Adipocyte (in vitro differentiated cells): ENCODE measurements around the gene ARFGEF3.
"Not testable (repeated sequence)": the region's sequence is repeated elsewhere in the genome, so short reads cannot be mapped to it uniquely, and the experiment has no call there.

Experiments
- DNase-seq: peaks from one replicate; pipeline ENCODE4 v3.0.0-alpha.2; 2015; ENCODE audit warnings: low read depth
- H3K27me3 ChIP-seq: replicated peaks from 2 replicates; pipeline ENCODE4 v1.7.0; 2013; ENCODE audit warnings: mild to moderate bottlenecking, low read length, moderate library complexity; ENCODE audit not compliant: control insufficient read depth, insufficient read depth
- H3K36me3 ChIP-seq: 2 replicates; pipeline ENCODE4 v1.7.0; 2013; ENCODE audit warnings: low read length, mild to moderate bottlenecking, moderate library complexity; ENCODE audit not compliant: control insufficient read depth, insufficient read depth, severe bottlenecking
- H3K4me1 ChIP-seq: 2 replicates; pipeline ENCODE4 v1.7.0; 2013; ENCODE audit warnings: mild to moderate bottlenecking, low read length, moderate library complexity; ENCODE audit not compliant: control insufficient read depth, insufficient read depth
- H3K4me3 ChIP-seq: 2 replicates; pipeline ENCODE4 v1.7.0; 2013; ENCODE audit warnings: mild to moderate bottlenecking, low read length, moderate library complexity
- H3K9ac ChIP-seq: 2 replicates; pipeline ENCODE4 v1.7.0; 2013; ENCODE audit warnings: mild to moderate bottlenecking, low read length, moderate library complexity
- H3K9me3 ChIP-seq: 2 replicates; pipeline ENCODE4 v1.7.0; 2013; ENCODE audit warnings: mild to moderate bottlenecking, low read length, moderate library complexity; ENCODE audit not compliant: control insufficient read depth

Gene ARFGEF3, protein sequence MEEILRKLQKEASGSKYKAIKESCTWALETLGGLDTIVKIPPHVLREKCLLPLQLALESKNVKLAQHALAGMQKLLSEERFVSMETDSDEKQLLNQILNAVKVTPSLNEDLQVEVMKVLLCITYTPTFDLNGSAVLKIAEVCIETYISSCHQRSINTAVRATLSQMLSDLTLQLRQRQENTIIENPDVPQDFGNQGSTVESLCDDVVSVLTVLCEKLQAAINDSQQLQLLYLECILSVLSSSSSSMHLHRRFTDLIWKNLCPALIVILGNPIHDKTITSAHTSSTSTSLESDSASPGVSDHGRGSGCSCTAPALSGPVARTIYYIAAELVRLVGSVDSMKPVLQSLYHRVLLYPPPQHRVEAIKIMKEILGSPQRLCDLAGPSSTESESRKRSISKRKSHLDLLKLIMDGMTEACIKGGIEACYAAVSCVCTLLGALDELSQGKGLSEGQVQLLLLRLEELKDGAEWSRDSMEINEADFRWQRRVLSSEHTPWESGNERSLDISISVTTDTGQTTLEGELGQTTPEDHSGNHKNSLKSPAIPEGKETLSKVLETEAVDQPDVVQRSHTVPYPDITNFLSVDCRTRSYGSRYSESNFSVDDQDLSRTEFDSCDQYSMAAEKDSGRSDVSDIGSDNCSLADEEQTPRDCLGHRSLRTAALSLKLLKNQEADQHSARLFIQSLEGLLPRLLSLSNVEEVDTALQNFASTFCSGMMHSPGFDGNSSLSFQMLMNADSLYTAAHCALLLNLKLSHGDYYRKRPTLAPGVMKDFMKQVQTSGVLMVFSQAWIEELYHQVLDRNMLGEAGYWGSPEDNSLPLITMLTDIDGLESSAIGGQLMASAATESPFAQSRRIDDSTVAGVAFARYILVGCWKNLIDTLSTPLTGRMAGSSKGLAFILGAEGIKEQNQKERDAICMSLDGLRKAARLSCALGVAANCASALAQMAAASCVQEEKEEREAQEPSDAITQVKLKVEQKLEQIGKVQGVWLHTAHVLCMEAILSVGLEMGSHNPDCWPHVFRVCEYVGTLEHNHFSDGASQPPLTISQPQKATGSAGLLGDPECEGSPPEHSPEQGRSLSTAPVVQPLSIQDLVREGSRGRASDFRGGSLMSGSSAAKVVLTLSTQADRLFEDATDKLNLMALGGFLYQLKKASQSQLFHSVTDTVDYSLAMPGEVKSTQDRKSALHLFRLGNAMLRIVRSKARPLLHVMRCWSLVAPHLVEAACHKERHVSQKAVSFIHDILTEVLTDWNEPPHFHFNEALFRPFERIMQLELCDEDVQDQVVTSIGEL (N-terminal part only)

GRCh38 chr6:138161338-138162110 is at the start of gene ARFGEF3:
ARFGEF3 (plus strand) TSS chr6:138161939; CDS start chr6:138162087, 148 bp downstream.
- Histone ChIP-seq H3K36me3 (no peaks in the 10 kb centered on the region), H3K4me1 (peaks cover 3% of the 10 kb centered on the region), H3K27me3 (peaks cover 68% of the 10 kb centered on the region), H3K9ac (peak within 1 kb of the TSS; percentile 18), H3K4me3 (peak within 1 kb of the TSS; percentile 81), H3K9me3 (no peaks in the 10 kb centered on the region)
- peak; percentile 71 for DNase-seq

DNA sequence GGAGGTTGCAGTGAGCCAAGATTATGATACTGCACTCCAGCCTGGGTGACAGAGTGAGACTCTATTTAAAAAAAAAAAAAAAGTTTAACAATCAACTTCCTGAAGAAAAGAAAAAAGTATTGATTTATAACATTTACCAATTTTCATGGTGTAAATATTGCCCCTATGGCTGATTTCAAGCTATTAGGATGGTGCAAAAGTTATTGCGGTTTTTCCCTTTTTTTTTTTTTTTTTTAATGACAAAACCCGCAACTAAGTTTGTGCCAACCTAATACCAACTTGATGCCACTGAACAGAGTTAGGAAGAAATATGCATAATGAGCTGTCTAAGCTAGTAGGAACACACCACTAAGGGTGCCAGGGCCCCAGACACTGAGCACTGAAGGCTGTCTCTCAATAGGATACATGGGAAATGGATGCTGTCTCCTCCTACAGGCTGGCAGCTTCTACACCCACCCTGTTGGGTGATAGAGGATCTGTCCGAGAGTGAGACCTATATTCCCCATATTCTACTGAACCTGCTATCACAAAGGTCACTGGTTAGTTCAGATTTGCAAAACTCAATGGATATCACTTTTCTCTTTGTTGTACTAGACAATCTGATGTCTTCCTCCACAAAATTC is 48.0 kb upstream of the ARFGEF3 start:
- Histone ChIP-seq H3K36me3 (no peaks in the 10 kb centered on the region), H3K9me3 (no peaks in the 10 kb centered on the region), H3K4me3 (no peak overlapping the region), H3K4me1 (no peaks in the 10 kb centered on the region), H3K27me3 (peaks cover 11% of the 10 kb centered on the region), H3K9ac (no peak overlapping the region)
- DNase-seq = no peak

- Histone ChIP-seq H3K27me3 (peaks cover 11% of the 10 kb centered on the region), H3K4me1 (no peaks in the 10 kb centered on the region), H3K9me3 (no peaks in the 10 kb centered on the region), H3K4me3 (no peak overlapping the region), H3K9ac (no peak overlapping the region), H3K36me3 (no peaks in the 10 kb centered on the region)
- DNase-seq = no peak
These were observed 46.5 kb upstream of the ARFGEF3 start for GRCh38 chr6:138115201-138115600.

DNA sequence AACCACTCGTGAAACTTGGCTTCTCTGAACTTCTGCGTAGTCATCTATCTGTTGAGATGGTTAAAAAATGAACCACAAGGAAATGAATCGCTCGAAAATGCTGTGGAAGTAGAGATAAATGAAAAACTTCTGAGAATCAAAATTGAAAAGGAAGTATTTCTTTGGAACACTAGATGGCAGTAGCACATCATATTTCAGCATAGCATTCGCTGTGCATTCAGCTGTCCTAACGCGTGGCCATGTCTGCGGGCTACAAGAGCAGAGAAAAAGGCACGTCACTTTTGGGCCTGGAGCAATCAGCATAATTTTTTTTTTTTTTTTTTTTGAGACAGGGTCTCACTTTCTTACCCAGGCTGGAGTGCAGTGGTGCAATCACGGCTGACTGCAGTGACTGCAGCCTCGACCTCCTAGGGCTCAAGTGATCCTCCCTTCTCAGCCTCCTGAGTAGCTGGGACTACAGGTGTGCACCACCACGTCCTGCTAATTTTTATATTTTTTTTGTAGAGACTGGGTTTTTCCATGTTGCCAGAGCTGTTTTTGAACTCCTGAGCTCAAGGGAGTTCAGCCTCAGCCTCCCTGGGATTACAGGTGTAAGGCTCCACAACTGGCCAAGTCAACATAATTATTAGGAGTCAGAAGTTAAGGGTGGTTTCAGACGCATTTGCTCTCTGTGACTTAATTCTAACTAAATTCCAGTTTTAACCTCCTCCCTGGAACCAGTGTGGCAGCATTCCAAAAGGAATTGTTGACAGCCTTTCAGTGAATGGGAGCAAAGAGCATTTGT is 45.7 kb upstream of the ARFGEF3 start:
- H3K9me3 ChIP-seq = no peaks in the 10 kb centered on the region
- peaks cover under 1% of the 10 kb centered on the region for H3K4me1 ChIP-seq
- DNase-seq = peak; percentile 91
- H3K9ac ChIP-seq = no peak overlapping the region
- H3K36me3 ChIP-seq = no peaks in the 10 kb centered on the region
- H3K4me3 ChIP-seq = no peak overlapping the region
- H3K27me3 ChIP-seq = peaks cover 11% of the 10 kb centered on the region

GRCh38 chr6:138116661-138116999 is 45.1 kb upstream of the ARFGEF3 start:
- H3K36me3 ChIP-seq = no peaks in the 10 kb centered on the region
- no peak for DNase-seq
- H3K4me3 ChIP-seq = no peak overlapping the region
- H3K9ac ChIP-seq = no peak overlapping the region
- H3K9me3 ChIP-seq = no peaks in the 10 kb centered on the region
- H3K27me3 ChIP-seq = peaks cover 11% of the 10 kb centered on the region
- H3K4me1 ChIP-seq = peaks cover 6% of the 10 kb centered on the region

- Histone ChIP-seq H3K27me3 (peaks cover 11% of the 10 kb centered on the region), H3K4me1 (peaks cover 6% of the 10 kb centered on the region), H3K9me3 (no peaks in the 10 kb centered on the region), H3K9ac (no peak overlapping the region), H3K36me3 (no peaks in the 10 kb centered on the region), H3K4me3 (no peak overlapping the region)
- DNase-seq = no peak
These were observed 44.3 kb upstream of the ARFGEF3 start for GRCh38 chr6:138117376-138117914.

DNA sequence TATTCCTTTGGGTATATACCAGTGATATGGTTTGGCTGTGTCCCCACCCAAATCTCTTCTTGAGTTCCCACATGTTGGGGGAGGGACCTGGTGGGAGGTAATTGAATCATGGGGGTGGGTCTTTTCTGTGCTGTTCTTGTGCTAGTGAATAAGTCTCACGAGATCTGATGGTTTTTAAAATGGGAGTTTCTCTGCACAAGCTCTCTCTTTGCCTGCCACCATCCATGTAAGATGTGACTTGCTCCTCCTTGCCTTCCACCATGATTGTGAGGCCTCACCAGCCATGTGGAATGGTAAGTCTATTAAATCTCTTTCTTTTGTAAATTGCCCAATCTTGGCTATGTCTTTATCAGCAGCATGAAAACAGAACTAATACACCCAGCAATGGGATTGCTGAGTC is 42.5 kb upstream of the ARFGEF3 start:
- not testable (repeated sequence) for H3K4me3 ChIP-seq, H3K36me3 ChIP-seq, H3K9ac ChIP-seq, DNase-seq, H3K9me3 ChIP-seq, H3K4me1 ChIP-seq
- peaks cover 12% of the 10 kb centered on the region for H3K27me3 ChIP-seq

- peaks cover 6% of the 10 kb centered on the region for H3K27me3 ChIP-seq
- H3K9me3 ChIP-seq = no peaks in the 10 kb centered on the region
- peaks cover 6% of the 10 kb centered on the region for H3K4me1 ChIP-seq
- H3K4me3 ChIP-seq = no peak overlapping the region
- no peaks in the 10 kb centered on the region for H3K36me3 ChIP-seq
- DNase-seq = no peak
- no peak overlapping the region for H3K9ac ChIP-seq
These were observed 41.8 kb upstream of the ARFGEF3 start for GRCh38 chr6:138119976-138120375.

DNA sequence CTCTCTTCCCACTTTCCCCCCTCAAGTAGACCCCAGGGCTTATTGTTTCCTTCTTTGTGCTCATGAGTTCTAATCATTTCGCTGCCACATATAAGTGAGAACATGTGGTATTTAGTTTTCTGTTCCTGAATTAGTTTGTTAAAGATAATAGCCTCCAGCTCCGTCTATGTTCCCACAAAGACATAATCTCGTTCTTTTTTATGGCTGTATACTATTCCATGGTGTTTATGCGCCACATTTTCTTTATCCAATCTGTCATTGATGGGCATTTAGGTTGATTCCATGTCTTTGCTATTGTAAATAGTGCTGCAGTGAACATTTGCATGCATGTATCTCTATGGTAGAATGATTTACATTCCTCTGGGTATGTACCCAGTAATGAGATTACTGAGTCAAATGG is 37.6 kb upstream of the ARFGEF3 start:
- Histone ChIP-seq H3K36me3 (no peaks in the 10 kb centered on the region), H3K27me3 (peaks cover 3% of the 10 kb centered on the region), H3K9me3 (no peaks in the 10 kb centered on the region), H3K4me3 (no peak overlapping the region), H3K9ac (no peak overlapping the region), H3K4me1 (peaks cover 6% of the 10 kb centered on the region)
- no peak for DNase-seq
